Activated CD4-positive, alpha-beta T cell treated with anti-CD3 and anti-CD28 coated beads, Interleukin-2, amount 50 U/mL, for 48 hours (primary cell): ENCODE results near the gene NDUFB2.
"Not testable (repeated sequence)": the region's sequence is repeated elsewhere in the genome, so short reads cannot be mapped to it uniquely, and the experiment has no call there.

Source experiments
- DNase-seq, 2 experiments: peaks; one replicate each; pipeline ENCODE4 v3.0.0-alpha.2; 2020

Gene NDUFB2

GRCh38 chr7:140696680-140697446 is at the start of gene NDUFB2:
Gene NDUFB2, plus strand, starts transcription at chr7:140696708. Its CDS starts 37 bp downstream, at chr7:140696745.
- DNase-seq = peak; percentile 73 to 74

DNA sequence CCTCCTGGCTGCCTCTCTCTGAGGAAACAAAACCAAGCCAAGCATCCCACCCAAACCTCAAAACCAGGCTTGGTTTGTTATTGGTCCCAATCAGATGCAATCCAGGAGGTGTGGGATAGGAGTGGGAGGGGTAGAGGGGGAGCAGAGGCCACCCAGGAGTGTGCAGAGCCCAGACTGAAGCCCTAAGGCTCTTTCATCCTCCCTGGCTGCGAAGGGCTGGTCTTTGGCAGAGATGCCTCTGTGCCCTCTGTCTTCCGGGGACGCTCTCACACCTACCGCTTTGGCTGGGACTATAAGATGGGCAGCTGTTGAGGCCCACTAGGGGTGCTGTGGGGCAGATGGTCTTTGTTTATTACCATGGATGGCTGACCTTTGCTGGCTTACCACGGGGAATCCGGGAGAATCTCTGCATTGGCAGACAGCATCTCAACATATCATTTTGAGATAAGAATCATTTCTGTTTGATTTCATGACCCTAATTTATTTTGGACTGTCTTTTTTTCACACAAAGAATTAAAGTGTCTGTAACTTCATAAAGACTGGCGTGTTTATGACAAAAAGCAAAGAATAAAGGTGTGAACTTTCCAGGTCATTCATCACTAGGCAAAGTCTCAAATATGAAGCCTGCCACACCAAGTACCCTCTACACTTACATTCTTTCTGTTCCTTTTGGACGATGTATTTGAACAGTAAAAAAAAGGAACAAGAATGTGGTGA is 49.4 kb upstream of the NDUFB2 start:
- peak; percentile 20 to 21 for DNase-seq

- no peak for DNase-seq
Observed at GRCh38 chr7:140649556-140650205, 46.8 kb upstream of the NDUFB2 start.

GRCh38 chr7:140650367-140650766 is 46.1 kb upstream of the NDUFB2 start:
- DNase-seq = no peak

DNA sequence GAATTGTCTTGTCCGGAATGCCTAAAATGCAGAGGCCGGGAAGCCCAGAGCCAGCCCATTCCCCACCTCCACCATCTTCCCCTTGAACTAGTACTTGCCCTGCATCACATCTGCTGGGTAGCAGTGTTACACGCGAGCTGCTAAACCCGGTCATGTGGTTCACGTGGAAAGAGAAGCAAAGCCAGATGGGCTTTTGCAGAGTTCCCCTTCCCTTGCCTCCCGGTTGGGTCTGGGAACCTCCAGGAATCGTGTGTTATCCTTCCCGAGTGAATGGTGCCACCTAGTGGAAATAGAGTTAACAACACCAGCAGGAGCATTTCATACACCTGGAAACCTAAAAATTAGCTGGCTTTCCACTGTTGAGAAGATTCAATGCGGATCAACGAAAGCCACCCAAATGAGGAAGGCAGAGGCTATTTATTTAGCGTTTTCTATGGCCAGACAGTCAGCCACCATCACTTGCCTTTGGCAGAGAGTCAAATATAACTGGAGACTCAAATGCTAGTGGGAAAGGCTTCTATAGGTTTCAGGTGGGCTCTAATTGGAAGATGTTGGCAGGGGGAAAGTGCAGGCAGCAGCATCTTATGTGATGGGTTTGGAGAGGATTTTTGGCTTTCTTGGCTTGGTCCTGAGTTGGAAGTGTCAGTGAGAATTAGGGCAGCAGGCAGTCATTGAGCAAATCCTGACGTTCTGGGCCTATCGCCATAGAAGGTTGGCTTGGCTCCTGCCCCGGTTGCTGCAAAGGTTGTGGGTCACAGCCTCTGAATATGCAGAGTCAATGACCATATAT is 43.0 kb upstream of the NDUFB2 start:
- peak in 1 of 2 experiments; percentile 15 for DNase-seq

DNA sequence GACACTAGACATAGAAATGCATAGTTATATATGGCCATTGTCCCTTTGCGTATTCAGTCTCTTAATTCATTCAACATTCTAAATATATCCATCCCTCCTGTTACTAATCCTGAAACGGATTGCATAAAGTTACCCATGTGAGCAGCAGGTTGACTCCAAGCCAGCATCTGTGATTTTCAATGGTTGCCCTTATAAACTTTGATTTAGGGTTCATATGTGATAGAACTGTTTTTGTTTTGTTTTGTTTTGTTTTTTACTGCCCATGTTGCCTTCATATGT is 42.5 kb upstream of the NDUFB2 start:
- DNase-seq = no peak

GRCh38 chr7:140654661-140655060 is 41.8 kb upstream of the NDUFB2 start:
- no peak for DNase-seq

GRCh38 chr7:140655511-140656408 is 40.7 kb upstream of the NDUFB2 start:
- no peak for DNase-seq

GRCh38 chr7:140656548-140657515 is 39.7 kb upstream of the NDUFB2 start:
- peak; percentile 19 to 50 for DNase-seq

DNA sequence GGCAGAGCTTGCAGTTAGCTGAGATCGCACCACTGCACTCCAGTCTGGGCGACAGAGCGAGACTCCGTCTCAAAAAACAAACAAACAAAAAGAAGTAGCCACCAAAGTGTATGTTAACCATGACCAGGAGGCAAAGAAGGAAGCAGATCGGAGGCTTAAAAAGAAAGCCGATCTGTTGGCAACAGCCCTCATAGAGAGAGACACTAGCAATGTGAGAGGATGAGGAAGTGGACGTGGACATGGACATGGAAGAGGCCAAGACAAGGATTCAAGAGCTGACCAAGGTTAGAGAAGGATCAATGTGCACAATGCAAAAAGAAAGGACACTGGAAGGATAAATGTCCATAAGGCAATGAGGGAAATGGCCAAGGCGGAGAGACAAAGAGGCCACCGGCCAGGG is 38.6 kb upstream of the NDUFB2 start:
- DNase-seq = no peak

GRCh38 chr7:140659856-140660255 is 36.7 kb upstream of the NDUFB2 start:
- no peak for DNase-seq

DNA sequence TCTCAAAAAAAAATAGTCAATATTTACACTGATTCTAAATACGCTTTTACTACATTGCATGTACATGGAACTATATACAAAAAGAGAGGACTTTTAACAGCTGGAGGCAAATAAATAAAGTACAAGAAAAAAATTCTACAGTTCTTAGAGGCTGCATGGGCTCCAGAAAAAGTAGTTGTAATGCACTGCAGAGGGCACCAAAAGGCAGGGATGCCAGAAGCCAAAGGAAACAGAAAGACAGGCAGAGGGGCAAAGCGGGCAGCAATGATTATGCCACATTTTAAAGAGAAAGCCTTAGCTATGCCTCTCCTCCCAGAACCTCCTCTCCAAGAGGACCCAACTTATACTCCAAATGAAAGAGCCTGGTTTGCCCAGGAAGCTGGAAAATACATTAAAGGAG is 35.4 kb upstream of the NDUFB2 start:
- DNase-seq = no peak

GRCh38 chr7:140662938-140663337 is 33.6 kb upstream of the NDUFB2 start:
- not testable (repeated sequence) for DNase-seq

- no peak for DNase-seq
Observed at GRCh38 chr7:140667476-140667875, 29.0 kb upstream of the NDUFB2 start.

- no peak for DNase-seq
Observed at GRCh38 chr7:140668641-140669040, 27.9 kb upstream of the NDUFB2 start.

GRCh38 chr7:140669352-140669751 is 27.2 kb upstream of the NDUFB2 start:
- DNase-seq = no peak

- not testable (repeated sequence) for DNase-seq
Observed at GRCh38 chr7:140669862-140670261, 26.6 kb upstream of the NDUFB2 start.

GRCh38 chr7:140670343-140670935 is 26.1 kb upstream of the NDUFB2 start:
- no peak for DNase-seq

GRCh38 chr7:140671966-140672365 is 24.5 kb upstream of the NDUFB2 start:
- no peak for DNase-seq

GRCh38 chr7:140672382-140673062 is 24.0 kb upstream of the NDUFB2 start, which contains the start of gene ADCK2:
Gene ADCK2, plus strand, starts transcription at chr7:140672945. Its CDS starts 386 bp downstream, at chr7:140673331.
- peak; percentile 65 to 72 for DNase-seq
